Measurements from ENCODE around the gene LTN1. TPM values are rescaled to one million over a fixed set of nuclear protein-coding genes. Genes with fewer than 3 reads are reported as not detected.

Gene LTN1
- total RNA-seq, 2 experiments from 2014 or later = 26.7 to 28.0 TPM

DNA sequence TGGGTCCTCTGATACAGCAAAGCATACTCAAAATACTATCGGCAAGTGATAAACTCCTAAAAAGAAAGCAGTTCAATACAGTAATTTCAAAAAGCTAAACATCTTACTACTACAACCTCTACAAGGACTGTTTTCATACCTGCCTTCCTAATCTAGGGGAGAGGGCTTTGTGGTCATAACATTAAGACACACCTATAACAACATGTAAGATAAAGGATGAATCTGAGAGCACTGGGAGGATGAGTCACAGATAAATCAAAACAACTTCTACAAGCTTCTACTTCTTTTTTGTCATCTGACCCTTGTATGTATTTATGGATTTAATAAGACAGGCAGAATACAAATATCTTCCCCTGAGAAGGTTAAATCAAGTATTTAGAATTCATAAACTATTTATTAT is 40.0 kb downstream of the LTN1 start:
- ChIA-PET POLR2A (no interaction called here), CTCF (interaction anchor here (0.6 kb wide), 1 partner anchor 24 kb away, joined by 3 read pairs; no protein-coding TSS in a partner anchor)
- Mint-ChIP-seq H3K27ac (no peak overlapping the region), H3K27me3 (no peaks in the 10 kb centered on the region), H3K9me3 (no peaks in the 10 kb centered on the region), H3K4me1 (ENCODE audit: low read depth) (peaks cover 13% of the 10 kb centered on the region), H3K36me3 (ENCODE audit: low read depth) (peaks cover 32% of the 10 kb centered on the region), H3K4me3 (no peak overlapping the region)
- TF ChIP-seq, protein P1, sequence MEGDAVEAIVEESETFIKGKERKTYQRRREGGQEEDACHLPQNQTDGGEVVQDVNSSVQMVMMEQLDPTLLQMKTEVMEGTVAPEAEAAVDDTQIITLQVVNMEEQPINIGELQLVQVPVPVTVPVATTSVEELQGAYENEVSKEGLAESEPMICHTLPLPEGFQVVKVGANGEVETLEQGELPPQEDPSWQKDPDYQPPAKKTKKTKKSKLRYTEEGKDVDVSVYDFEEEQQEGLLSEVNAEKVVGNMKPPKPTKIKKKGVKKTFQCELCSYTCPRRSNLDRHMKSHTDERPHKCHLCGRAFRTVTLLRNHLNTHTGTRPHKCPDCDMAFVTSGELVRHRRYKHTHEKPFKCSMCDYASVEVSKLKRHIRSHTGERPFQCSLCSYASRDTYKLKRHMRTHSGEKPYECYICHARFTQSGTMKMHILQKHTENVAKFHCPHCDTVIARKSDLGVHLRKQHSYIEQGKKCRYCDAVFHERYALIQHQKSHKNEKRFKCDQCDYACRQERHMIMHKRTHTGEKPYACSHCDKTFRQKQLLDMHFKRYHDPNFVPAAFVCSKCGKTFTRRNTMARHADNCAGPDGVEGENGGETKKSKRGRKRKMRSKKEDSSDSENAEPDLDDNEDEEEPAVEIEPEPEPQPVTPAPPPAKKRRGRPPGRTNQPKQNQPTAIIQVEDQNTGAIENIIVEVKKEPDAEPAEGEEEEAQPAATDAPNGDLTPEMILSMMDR (IDR thresholded peaks at IDR 0.05) = no peak
- DNase-seq (no peak), ATAC-seq (no peak)
- intact Hi-C loops (cut with micrococcal nuclease) = no loop called here

- peaks cover 21% of the 10 kb centered on the region for H3K36me3 Mint-ChIP-seq (ENCODE audit: low read depth)
- CTCF ChIA-PET = no interaction called here
- DNase-seq = no peak
- H3K27me3 Mint-ChIP-seq = no peaks in the 10 kb centered on the region
- H3K27ac Mint-ChIP-seq = no peak overlapping the region
- H3K4me3 Mint-ChIP-seq = no peak overlapping the region
- TF ChIP-seq, protein P1 (IDR thresholded peaks at IDR 0.05) = no peak
- ATAC-seq = no peak
- POLR2A ChIA-PET = no interaction called here
- peaks cover 10% of the 10 kb centered on the region for H3K4me1 Mint-ChIP-seq (ENCODE audit: low read depth)
- no peaks in the 10 kb centered on the region for H3K9me3 Mint-ChIP-seq
- intact Hi-C loops (cut with micrococcal nuclease) = loop anchor here (10.0 kb wide), 1 partner anchor 195 kb away; no protein-coding TSS in a partner anchor
Observed at GRCh38 chr21:28949318-28949717, 43.4 kb downstream of the LTN1 start.

GRCh38 chr21:28944296-28944695 is 48.4 kb downstream of the LTN1 start:
- CTCF ChIA-PET = interaction anchor here (1.4 kb wide), 1 partner anchor 199 kb away, joined by 4 read pairs; no protein-coding TSS in a partner anchor
- Mint-ChIP-seq H3K9me3 (no peaks in the 10 kb centered on the region), H3K4me1 (ENCODE audit: low read depth) (no peaks in the 10 kb centered on the region), H3K36me3 (ENCODE audit: low read depth) (peaks cover 19% of the 10 kb centered on the region), H3K27me3 (no peaks in the 10 kb centered on the region), H3K27ac (no peak overlapping the region), H3K4me3 (no peak overlapping the region)
- ATAC-seq = no peak
- DNase-seq = no peak
- POLR2A ChIA-PET = no interaction called here
- TF ChIP-seq, protein P1 (IDR thresholded peaks at IDR 0.05) = no peak
- intact Hi-C loops (cut with micrococcal nuclease) = loop anchor here (10.0 kb wide), 1 partner anchor 189 kb away; no protein-coding TSS in a partner anchor

DNA sequence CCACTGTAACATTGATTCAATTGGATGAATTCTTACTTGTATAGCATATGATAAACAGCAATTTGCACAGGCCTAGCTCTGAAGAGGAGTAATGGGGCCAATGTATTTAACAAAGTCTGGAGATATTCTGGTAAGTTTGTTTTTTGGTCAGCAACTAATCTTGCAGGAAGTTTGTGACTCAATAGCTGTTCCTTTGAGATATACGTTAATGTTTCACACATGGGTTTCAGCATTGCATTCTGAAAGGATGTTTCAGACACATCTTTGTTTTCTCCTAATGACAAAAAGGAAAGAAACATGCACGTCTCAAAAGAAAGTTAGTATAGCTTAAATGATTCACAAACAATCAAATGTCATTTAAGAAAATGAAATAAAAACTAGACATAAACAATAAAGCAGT is 49.0 kb downstream of the LTN1 start:
- H3K27me3 Mint-ChIP-seq = no peaks in the 10 kb centered on the region
- ChIA-PET CTCF (interaction anchor here (1.4 kb wide), 1 partner anchor 198 kb away, joined by 4 read pairs; no protein-coding TSS in a partner anchor), POLR2A (no interaction called here)
- H3K9me3 Mint-ChIP-seq = no peaks in the 10 kb centered on the region
- ATAC-seq (no peak), DNase-seq (no peak)
- intact Hi-C loops (cut with micrococcal nuclease) = loop anchor here (10.0 kb wide), 1 partner anchor 189 kb away; no protein-coding TSS in a partner anchor
- peaks cover 21% of the 10 kb centered on the region for H3K36me3 Mint-ChIP-seq (ENCODE audit: low read depth)
- peak overlapping the region; percentile 55 for H3K27ac Mint-ChIP-seq
- no peaks in the 10 kb centered on the region for H3K4me1 Mint-ChIP-seq (ENCODE audit: low read depth)
- TF ChIP-seq, protein P1 (IDR thresholded peaks at IDR 0.05) = no peak
- H3K4me3 Mint-ChIP-seq = no peak overlapping the region

DNA sequence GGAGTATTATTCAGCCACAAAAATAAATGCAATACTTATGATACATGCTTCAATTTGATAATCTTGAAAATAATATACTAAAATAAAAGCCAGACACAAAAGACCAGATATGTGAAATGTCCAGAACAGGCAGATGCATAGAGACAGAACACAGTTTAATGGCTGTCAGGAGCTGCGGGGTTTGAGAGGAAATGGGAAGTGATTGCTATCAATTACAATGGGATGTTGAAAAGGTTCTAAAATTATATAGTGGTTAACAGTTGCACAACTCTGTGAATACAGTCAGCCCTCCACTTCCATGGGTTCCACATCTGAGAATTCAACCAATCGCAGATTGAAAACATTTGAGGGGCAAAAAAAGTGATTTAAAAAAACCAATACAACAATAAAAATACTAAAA is 54.0 kb downstream of the LTN1 start:
- CTCF ChIA-PET = interaction anchor here (1.3 to 2.6 kb wide), 4 partner anchors 11 to 193 kb away, joined by 3 to 24 read pairs (median 9); no protein-coding TSS in a partner anchor
- Mint-ChIP-seq H3K4me3 (no peak overlapping the region), H3K4me1 (ENCODE audit: low read depth) (no peaks in the 10 kb centered on the region), H3K9me3 (no peaks in the 10 kb centered on the region), H3K27me3 (no peaks in the 10 kb centered on the region), H3K36me3 (ENCODE audit: low read depth) (peaks cover 34% of the 10 kb centered on the region), H3K27ac (no peak overlapping the region)
- POLR2A ChIA-PET = no interaction called here
- TF ChIP-seq, protein P1 (IDR thresholded peaks at IDR 0.05) = no peak
- ATAC-seq = no peak
- intact Hi-C loops (cut with micrococcal nuclease) = no loop called here
- no peak for DNase-seq

Measured in activated CD8-positive, alpha-beta T cell treated with anti-CD3 and anti-CD28 coated beads for 36 hours (primary cell).